ENCODE data around the gene CCDC191. TPM values are rescaled to one million over a fixed set of nuclear protein-coding genes. Genes with fewer than 3 reads are reported as not detected.

CCDC191 gene, protein sequence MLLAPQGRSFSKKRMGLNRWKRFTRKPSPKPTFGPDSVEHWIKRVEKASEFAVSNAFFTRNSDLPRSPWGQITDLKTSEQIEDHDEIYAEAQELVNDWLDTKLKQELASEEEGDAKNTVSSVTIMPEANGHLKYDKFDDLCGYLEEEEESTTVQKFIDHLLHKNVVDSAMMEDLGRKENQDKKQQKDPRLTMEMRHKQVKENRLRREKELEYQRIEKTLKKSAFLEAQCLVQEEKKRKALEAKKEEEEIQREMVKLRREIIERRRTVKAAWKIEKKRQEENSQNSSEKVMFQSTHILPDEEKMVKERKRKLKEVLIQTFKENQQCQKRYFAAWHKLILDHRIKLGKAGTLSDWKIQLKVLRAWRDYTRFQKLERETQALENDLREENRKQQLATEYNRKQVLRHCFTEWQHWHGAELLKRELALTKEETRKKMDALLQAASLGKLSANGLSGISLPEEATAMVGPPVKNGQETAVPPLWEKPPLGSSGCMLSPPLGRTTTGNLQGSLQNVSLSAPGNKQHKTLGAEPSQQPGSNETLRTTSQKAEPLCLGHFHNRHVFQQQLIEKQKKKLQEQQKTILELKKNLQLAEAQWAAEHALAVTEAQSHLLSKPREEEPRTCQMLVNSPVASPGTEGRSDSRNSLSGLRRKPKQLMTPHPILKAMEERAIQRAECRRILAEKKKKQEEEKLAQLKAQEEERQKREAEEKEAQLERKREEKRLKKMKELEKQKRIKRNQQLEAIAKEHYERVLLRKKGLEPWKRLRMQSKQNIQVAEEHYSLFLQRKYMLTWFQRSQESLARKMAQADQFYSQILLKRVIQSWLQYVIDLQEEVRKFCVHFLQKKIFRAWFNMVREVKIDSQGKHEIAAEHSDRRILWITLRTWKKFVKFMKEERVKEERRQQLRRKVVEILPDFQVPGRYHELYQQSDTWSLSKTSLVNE
- total RNA-seq, result 10 to 100 TPM in 2 of 4 donors, 1 to 10 TPM in 2; 7.5 to 13.5 (median 10.8) TPM

DNA sequence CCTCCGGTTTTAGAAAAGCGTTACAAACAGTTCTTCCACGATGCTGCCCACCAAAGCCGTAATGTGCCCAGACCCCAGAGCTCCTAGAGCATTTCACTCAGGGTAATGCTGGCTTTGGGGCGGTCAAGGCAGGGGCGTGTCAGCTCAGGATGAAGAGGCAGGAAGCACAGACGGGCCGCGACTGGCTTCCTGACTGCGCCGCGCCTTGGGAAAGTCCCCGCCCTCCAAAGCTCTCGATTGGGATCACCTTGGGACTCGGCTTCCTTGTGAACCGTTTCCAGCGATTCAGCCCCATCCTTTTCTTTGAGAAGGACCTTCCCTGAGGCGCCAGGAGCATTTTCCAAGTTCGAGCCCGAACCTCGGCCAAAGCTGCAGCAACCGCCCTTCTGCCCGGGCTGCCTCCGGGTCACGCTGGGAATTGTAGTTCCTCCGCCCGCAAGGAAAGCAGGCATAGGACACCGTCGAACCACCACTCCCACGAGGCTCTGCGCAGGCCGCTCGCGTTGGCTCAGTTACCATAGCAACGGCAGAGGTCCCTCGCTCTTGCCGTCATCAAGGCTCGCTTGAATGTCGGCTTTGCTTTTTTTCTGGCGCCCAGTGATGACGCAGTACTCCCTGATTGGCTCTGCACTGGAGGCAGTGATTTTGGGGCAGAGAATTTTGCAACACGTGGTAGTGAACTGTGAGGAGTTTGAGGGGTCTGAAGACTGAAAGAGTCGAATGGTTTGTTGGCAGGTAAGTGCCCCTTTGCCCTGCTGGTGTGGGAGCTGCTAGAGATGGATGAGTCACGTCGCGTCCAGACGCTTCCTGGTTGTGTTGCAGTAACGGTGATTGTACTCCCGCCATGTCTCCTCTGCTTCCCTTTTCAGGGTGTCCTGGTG is at the start of gene CCDC191, which contains the start of gene QTRT2:
TSS of gene CCDC191 (minus strand) at position 397 of the 881 bp plus-strand sequence. CDS start at position 337, 60 bp downstream.
TSS of gene QTRT2 (plus strand) at position 608 of the 881 bp plus-strand sequence. CDS start 8,521 bp downstream, outside the sequence.
- H3K4me3 ChIP-seq, result peak within 1 kb of the TSS; percentile 66 to 93 (median 82)
- WGBS, 2 donors, result 0% methylated on average over 48 to 49 of the region's 49 CpGs
- H3K27me3 ChIP-seq, result no peaks in the 10 kb centered on the region
- no peaks in the 10 kb centered on the region for H3K36me3 ChIP-seq
- TF ChIP-seq, protein P1, sequence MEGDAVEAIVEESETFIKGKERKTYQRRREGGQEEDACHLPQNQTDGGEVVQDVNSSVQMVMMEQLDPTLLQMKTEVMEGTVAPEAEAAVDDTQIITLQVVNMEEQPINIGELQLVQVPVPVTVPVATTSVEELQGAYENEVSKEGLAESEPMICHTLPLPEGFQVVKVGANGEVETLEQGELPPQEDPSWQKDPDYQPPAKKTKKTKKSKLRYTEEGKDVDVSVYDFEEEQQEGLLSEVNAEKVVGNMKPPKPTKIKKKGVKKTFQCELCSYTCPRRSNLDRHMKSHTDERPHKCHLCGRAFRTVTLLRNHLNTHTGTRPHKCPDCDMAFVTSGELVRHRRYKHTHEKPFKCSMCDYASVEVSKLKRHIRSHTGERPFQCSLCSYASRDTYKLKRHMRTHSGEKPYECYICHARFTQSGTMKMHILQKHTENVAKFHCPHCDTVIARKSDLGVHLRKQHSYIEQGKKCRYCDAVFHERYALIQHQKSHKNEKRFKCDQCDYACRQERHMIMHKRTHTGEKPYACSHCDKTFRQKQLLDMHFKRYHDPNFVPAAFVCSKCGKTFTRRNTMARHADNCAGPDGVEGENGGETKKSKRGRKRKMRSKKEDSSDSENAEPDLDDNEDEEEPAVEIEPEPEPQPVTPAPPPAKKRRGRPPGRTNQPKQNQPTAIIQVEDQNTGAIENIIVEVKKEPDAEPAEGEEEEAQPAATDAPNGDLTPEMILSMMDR (IDR thresholded peaks at IDR 0.05), result peak in 2 of 5 experiments; percentile 7 to 52
- TF ChIP-seq POLR2A (IDR thresholded peaks at IDR 0.05) (peak in 1 of 2 donors; percentile 35), EP300 (IDR thresholded peaks at IDR 0.05) (peak; percentile 90 to 97)
- peaks cover 0 to 43% (median 5%) of the 10 kb centered on the region in 4 donors for H3K4me1 ChIP-seq
- H3K9me3 ChIP-seq, result no peaks in the 10 kb centered on the region
- H3K27ac ChIP-seq, result peak within 1 kb of the TSS; percentile 51 to 91 (median 84)
- DNase-seq (ENCODE audit: low spot score in 2 of 2), result peak; percentile 98 to 100

DNA sequence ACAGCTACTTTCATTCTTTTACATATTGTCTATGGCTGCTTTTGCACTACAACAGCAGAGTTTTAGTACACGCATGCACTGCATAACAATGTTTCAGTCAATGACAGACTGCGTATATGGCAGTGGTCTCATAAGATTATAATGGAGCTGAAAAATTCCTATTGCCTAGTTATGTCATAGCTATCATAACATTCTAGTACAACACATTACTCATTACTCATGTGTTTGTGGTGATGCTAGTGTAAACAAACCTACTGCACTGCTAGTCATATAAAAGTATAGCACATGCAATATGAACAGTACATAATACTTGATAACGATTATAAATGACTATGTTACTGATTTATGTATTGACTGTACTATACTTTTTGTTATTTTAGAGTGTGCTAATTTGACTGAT is 48.1 kb upstream of the CCDC191 start:
- no peaks in the 10 kb centered on the region for H3K36me3 ChIP-seq
- H3K4me3 ChIP-seq, result no peak overlapping the region
- no peaks in the 10 kb centered on the region for H3K4me1 ChIP-seq
- WGBS, 2 donors, result 80 to 92% methylated on average over 3 of the region's 3 CpGs
- no peaks in the 10 kb centered on the region for H3K27me3 ChIP-seq
- no peak for DNase-seq (ENCODE audit: low spot score in 2 of 2)
- TF ChIP-seq, protein P1 (IDR thresholded peaks at IDR 0.05), result no peak
- TF ChIP-seq EP300 (IDR thresholded peaks at IDR 0.05) (no peak), POLR2A (IDR thresholded peaks at IDR 0.05) (no peak)
- no peaks in the 10 kb centered on the region for H3K9me3 ChIP-seq
- H3K27ac ChIP-seq, result no peak overlapping the region

DNA sequence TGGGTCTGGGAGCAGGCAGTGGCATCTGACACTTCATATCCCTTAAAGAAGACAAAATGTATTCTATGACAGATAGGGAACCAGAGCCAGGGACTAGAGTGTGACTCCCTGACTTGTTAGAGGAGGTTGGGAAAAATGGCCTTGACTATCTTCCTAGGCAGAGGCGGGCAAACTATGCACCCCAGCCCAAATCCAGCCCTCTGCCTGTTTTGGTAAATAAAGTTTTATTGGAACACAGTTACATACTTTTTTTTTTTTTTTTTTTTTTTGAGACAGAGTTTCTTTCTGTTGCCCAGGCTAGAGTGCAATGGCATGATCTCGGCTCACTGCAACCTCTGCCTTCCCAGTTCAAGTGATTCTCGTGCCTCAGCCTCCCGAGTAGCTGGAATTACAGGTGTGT is 47.5 kb upstream of the CCDC191 start:
- no peak for DNase-seq (ENCODE audit: low spot score in 2 of 2)
- Histone ChIP-seq H3K36me3 (no peaks in the 10 kb centered on the region), H3K9me3 (no peaks in the 10 kb centered on the region), H3K4me1 (no peaks in the 10 kb centered on the region), H3K27me3 (no peaks in the 10 kb centered on the region), H3K4me3 (no peak overlapping the region), H3K27ac (no peak overlapping the region)
- no peak for TF ChIP-seq EP300 (IDR thresholded peaks at IDR 0.05)
- TF ChIP-seq POLR2A (IDR thresholded peaks at IDR 0.05), result no peak
- TF ChIP-seq, protein P1 (IDR thresholded peaks at IDR 0.05), result no peak
- 89 to 91% methylated on average over 4 of the region's 4 CpGs for WGBS, 2 donors

DNA sequence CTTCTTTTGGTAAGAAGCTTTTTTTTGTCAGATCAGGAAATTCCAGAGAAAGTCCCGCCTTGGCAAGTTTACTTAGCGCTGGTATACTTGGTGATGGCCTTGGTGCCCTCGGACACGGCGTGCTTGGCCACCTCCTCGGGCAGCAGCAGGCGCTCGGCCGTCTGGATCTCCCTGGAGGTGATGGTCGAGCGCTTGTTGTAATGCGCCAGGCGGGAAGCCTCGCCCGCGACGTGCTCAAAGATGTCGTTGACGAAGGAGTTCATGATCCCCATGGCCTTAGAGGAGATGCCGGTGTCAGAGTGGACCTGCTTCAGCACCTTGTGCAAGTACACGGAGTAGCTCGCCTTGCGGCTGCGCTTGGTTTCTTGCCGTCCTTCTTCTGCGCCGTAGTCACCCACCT is 46.9 kb upstream of the CCDC191 start:
- Histone ChIP-seq H3K27ac (no peak overlapping the region), H3K36me3 (no peaks in the 10 kb centered on the region), H3K4me3 (no peak overlapping the region), H3K4me1 (no peaks in the 10 kb centered on the region), H3K9me3 (no peaks in the 10 kb centered on the region), H3K27me3 (no peaks in the 10 kb centered on the region)
- 94 to 95% methylated on average over 27 of the region's 27 CpGs for WGBS, 2 donors
- no peak for DNase-seq (ENCODE audit: low spot score in 2 of 2)
- TF ChIP-seq, protein P1 (IDR thresholded peaks at IDR 0.05), result no peak
- no peak for TF ChIP-seq POLR2A (IDR thresholded peaks at IDR 0.05)
- no peak for TF ChIP-seq EP300 (IDR thresholded peaks at IDR 0.05)
